Esophagus muscularis mucosa (tissue), 3 donors: ENCODE measurements around the gene MPIG6B.

Source experiments
- CTCF ChIP-seq, 3 experiments: fragments of 200-600 bp in 2 of 3; fragments of 450-650 bp in 1 of 3; sonication (generic) in 2 of 3; IDR thresholded peaks; one replicate each; pipeline ENCODE4 v1.5.1; 2017 to 2019; ENCODE audit warnings: antibody characterized with exemption in 3 of 3, mild to moderate bottlenecking in 2 of 3, moderate library complexity in 1 of 3
- POLR2A ChIP-seq: fragments of 450-650 bp; IDR thresholded peaks from one replicate; pipeline ENCODE4 v1.6.1; 2017; ENCODE audit warnings: antibody characterized with exemption, moderate library complexity, mild to moderate bottlenecking, low read depth

GRCh38 chr6:31692886-31693285 is 30.3 kb upstream of the MPIG6B start:
- TF ChIP-seq POLR2A: no peak
- TF ChIP-seq CTCF (IDR thresholded peaks at IDR 0.05): no peak
